HCT116 (cell line): ENCODE measurements around the gene KNDC1. TPM values are rescaled to one million over a fixed set of nuclear protein-coding genes. Genes with fewer than 3 reads are reported as not detected.

Experiments used
- ATAC-seq: fragments of 200-7000 bp; cut with Tn5 transposase; 2 replicates; pipeline ENCODE4 v1.9.1; 2020; ENCODE audit warnings: mild to moderate bottlenecking, moderate library complexity
- BruUV-seq: library from RNA; stranded (reverse); fragments of 400-500 nt; replicated peaks from 2 replicates; lab custom pipeline; 2021; lab: Mats Ljungman, UMichigan
- CTCF ChIA-PET: fragments of 300-600 bp; sonication (Branson Sonifier 250); formaldehyde crosslinking; loops from one replicate; lab custom pipeline; 2021; ENCODE audit warnings: antibody characterized with exemption; lab: Charles Lee
- POLR2A ChIA-PET: fragments of 300-600, 350-600 bp; sonication (Branson Sonifier 250); formaldehyde crosslinking; loops from one replicate; lab custom pipeline; 2021; ENCODE audit warnings: antibody characterized with exemption; lab: Charles Lee
- RAD21 ChIA-PET, 2 experiments: fragments of 300-600 bp; sonication (Branson Sonifier 250); formaldehyde crosslinking; loops; one replicate each; lab custom pipeline; 2023; ENCODE audit warnings: low total read pairs in 2 of 2; ENCODE audit not compliant: uncharacterized antibody in 2 of 2, unreplicated experiment in 2 of 2, low non-redundant PET in 1 of 2; lab: Charles Lee
- DNase-seq: peaks from one replicate; pipeline ENCODE4 v3.0.0-alpha.2; 2010; ENCODE audit warnings: low read depth, low spot score
- H2AFZ ChIP-seq: fragments of 200-600 bp; shearing (Covaris generic), sonication (generic); 2 replicates; pipeline ENCODE4 v1.6.1; 2017; ENCODE audit warnings: low read depth, mixed run types, mixed read lengths, antibody characterized with exemption, low read length; ENCODE audit not compliant: poor library complexity, severe bottlenecking
- H3K27ac ChIP-seq: 2 replicates; pipeline ENCODE4 v1.5.1; 2012; ENCODE audit warnings: low read depth, low read length
- H3K27me3 ChIP-seq: fragments of 200-600 bp; sonication (generic); 2 replicates; pipeline ENCODE4 v1.6.1; 2016; ENCODE audit warnings: mixed run types, low read length, mixed read lengths; ENCODE audit not compliant: insufficient read depth
- H3K36me3 ChIP-seq, 2 experiments: fragments of 200-500 bp in 1 of 2; fragments of 200-600 bp in 1 of 2; sonication (Bioruptor generic) in 1 of 2; sonication (generic) in 1 of 2; 2 replicates each; pipeline versions ENCODE4 v1.5.1 to v1.6.1; 2014 to 2016; ENCODE audit warnings: low read length in 2 of 2, inconsistent platforms in 1 of 2, mixed read lengths in 1 of 2, mixed run types in 1 of 2; ENCODE audit not compliant: insufficient read depth in 2 of 2, control insufficient read depth in 1 of 2
- H3K4me1 ChIP-seq, 2 experiments: fragments of 200-600 bp in 1 of 2; sonication (generic) in 1 of 2; 2 replicates each; pipeline versions ENCODE4 v1.5.1 to v1.6.1; 2012 to 2017; ENCODE audit warnings: low read length in 2 of 2, inconsistent platforms in 1 of 2, mild to moderate bottlenecking in 1 of 2, mixed read lengths in 1 of 2, mixed run types in 1 of 2, moderate library complexity in 1 of 2; ENCODE audit not compliant: insufficient read depth in 2 of 2, control insufficient read depth in 1 of 2
- H3K4me2 ChIP-seq: fragments of 200-600 bp; sonication (generic); 2 replicates; pipeline ENCODE4 v1.6.1; 2017; ENCODE audit warnings: mixed run types, low read length, mixed read lengths
- H3K4me3 ChIP-seq, 2 experiments: fragments of 200-600 bp in 1 of 2; sonication (generic) in 1 of 2; replicated peaks in 1 of 2; 2 replicates each; pipeline ENCODE4 v1.5.1; 2011 to 2016; ENCODE audit warnings: low read length in 2 of 2, control low read depth in 1 of 2, low read depth in 1 of 2, mild to moderate bottlenecking in 1 of 2, mixed read lengths in 1 of 2, mixed run types in 1 of 2
- H3K79me2 ChIP-seq: fragments of 200-600 bp; sonication (generic); 2 replicates; pipeline ENCODE4 v1.6.1; 2017; ENCODE audit warnings: mild to moderate bottlenecking, mixed run types, low read length, moderate library complexity, mixed read lengths; ENCODE audit not compliant: insufficient read depth
- H3K9ac ChIP-seq: fragments of 200-600 bp; sonication (generic); 2 replicates; pipeline ENCODE4 v1.6.1; 2016; ENCODE audit warnings: low read length, mixed read lengths
- H3K9me2 ChIP-seq: fragments of 200-600 bp; sonication (generic), shearing (Covaris generic); 2 replicates; pipeline ENCODE4 v1.6.1; 2017; ENCODE audit warnings: mixed run types, mild to moderate bottlenecking, moderate library complexity; ENCODE audit not compliant: insufficient read depth
- H3K9me3 ChIP-seq, 2 experiments: fragments of 200-500 bp in 1 of 2; fragments of 200-600 bp in 1 of 2; sonication (Bioruptor generic) in 1 of 2; sonication (generic) in 1 of 2; 2 replicates each; pipeline ENCODE4 v1.6.1; 2014 to 2017; ENCODE audit warnings: low read length in 2 of 2, mixed read lengths in 2 of 2, inconsistent platforms in 1 of 2, low read depth in 1 of 2, mild to moderate bottlenecking in 1 of 2, mixed run types in 1 of 2, moderate library complexity in 1 of 2; ENCODE audit not compliant: control insufficient read depth in 1 of 2, insufficient read depth in 1 of 2
- H4K20me1 ChIP-seq: fragments of 200-600 bp; sonication (generic), shearing (Covaris generic); 2 replicates; pipeline ENCODE4 v1.6.1; 2017; ENCODE audit warnings: mixed run types, mild to moderate bottlenecking, moderate library complexity; ENCODE audit not compliant: insufficient read depth
- CBX3 ChIP-seq: IDR thresholded peaks from 2 replicates; pipeline ENCODE4 v1.6.1; 2012; ENCODE audit warnings: low read depth
- CEBPB ChIP-seq: IDR thresholded peaks from 2 replicates; pipeline ENCODE4 v1.6.1; 2012; ENCODE audit warnings: low read depth
- CTCF ChIP-seq, 3 experiments: fragments of 200-600 bp in 1 of 3; sonication (generic) in 1 of 3; IDR thresholded peaks in 2 of 3; conservative IDR thresholded peaks in 1 of 3; 2 replicates each; pipeline ENCODE4 v1.5.1; 2012 to 2017; ENCODE audit warnings: low read depth in 2 of 3, low read length in 2 of 3, antibody characterized with exemption in 1 of 3, borderline replicate concordance in 1 of 3, control low read depth in 1 of 3, mild to moderate bottlenecking in 1 of 3, mixed read lengths in 1 of 3, mixed run types in 1 of 3, moderate library complexity in 1 of 3; ENCODE audit not compliant: insufficient read depth in 1 of 3
- EGR1 ChIP-seq: IDR thresholded peaks from 2 replicates; pipeline ENCODE4 v1.6.1; 2012; ENCODE audit warnings: low read depth
- ELF1 ChIP-seq: IDR thresholded peaks from 2 replicates; pipeline ENCODE4 v1.6.1; 2012; ENCODE audit warnings: low read depth, borderline replicate concordance
- EZH2 ChIP-seq: fragments of 200-600 bp; sonication (generic); IDR thresholded peaks from 2 replicates; pipeline ENCODE4 v1.6.1; 2017; ENCODE audit warnings: antibody characterized with exemption, mixed run types
- EZH2phosphoT487 ChIP-seq: fragments of 200-600 bp; IDR thresholded peaks from 2 replicates; pipeline ENCODE4 v1.6.1; 2018; ENCODE audit warnings: antibody characterized with exemption, borderline replicate concordance
- FOSL1 ChIP-seq: IDR thresholded peaks from 2 replicates; pipeline ENCODE4 v1.6.1; 2012; ENCODE audit warnings: low read depth
- POLR2A ChIP-seq: IDR thresholded peaks from 2 replicates; pipeline ENCODE4 v1.7.0; 2011; ENCODE audit warnings: borderline replicate concordance; ENCODE audit not compliant: insufficient read depth, insufficient read length; ENCODE audit errors: extremely low read depth
- POLR2AphosphoS5 ChIP-seq: IDR thresholded peaks from 2 replicates; pipeline ENCODE4 v1.6.1; 2011; ENCODE audit warnings: mild to moderate bottlenecking, low read depth, low read length, moderate library complexity
- RAD21 ChIP-seq: IDR thresholded peaks from 2 replicates; pipeline ENCODE4 v1.6.1; 2012; ENCODE audit warnings: low read depth, mild to moderate bottlenecking
- REST ChIP-seq: IDR thresholded peaks from 2 replicates; pipeline ENCODE4 v1.6.1; 2012; ENCODE audit warnings: low read depth
- SIN3A ChIP-seq: IDR thresholded peaks from 2 replicates; pipeline ENCODE4 v1.6.1; 2012; ENCODE audit warnings: low read depth
- SP1 ChIP-seq: IDR thresholded peaks from 2 replicates; pipeline ENCODE4 v1.6.1; 2012; ENCODE audit warnings: low read depth
- SRF ChIP-seq: IDR thresholded peaks from 2 replicates; pipeline ENCODE4 v1.6.1; 2012; ENCODE audit warnings: low read depth
- TCF7L2 ChIP-seq: IDR thresholded peaks from 2 replicates; pipeline ENCODE4 v1.7.0; 2011; ENCODE audit warnings: borderline replicate concordance, inconsistent platforms; ENCODE audit not compliant: insufficient read depth, insufficient read length; ENCODE audit errors: extremely low read depth
- YY1 ChIP-seq: IDR thresholded peaks from 2 replicates; pipeline ENCODE4 v1.6.1; 2011; ENCODE audit warnings: low read length, low read depth, moderate library complexity, mild to moderate bottlenecking; ENCODE audit not compliant: insufficient replicate concordance; ENCODE audit errors: extremely low read depth
- ZBTB33 ChIP-seq: IDR thresholded peaks from 2 replicates; pipeline ENCODE4 v1.6.1; 2011; ENCODE audit warnings: mild to moderate bottlenecking, low read length, moderate library complexity; ENCODE audit not compliant: insufficient replicate concordance; ENCODE audit errors: extremely low read depth
- ZFX ChIP-seq: fragments of 450-650 bp; IDR thresholded peaks from 2 replicates; pipeline ENCODE4 v1.6.1; 2017
- ZNF274 ChIP-seq: fragments of 200-500 bp; sonication (Bioruptor generic); IDR thresholded peaks from 2 replicates; pipeline ENCODE4 v1.6.1; 2014; ENCODE audit warnings: mild to moderate bottlenecking, low read depth, low read length, inconsistent platforms
- intact Hi-C: fragments of 100-400 bp; cut with micrococcal nuclease; formaldehyde crosslinking; loops from 2 replicates; pipeline ENCODE4 v1.10.0; 2022
- total RNA-seq: library from RNA; stranded (reverse); gene quantifications from one replicate; pipeline ENCODE4 v1.2.1, GENCODE V29; 2021; ENCODE audit not compliant: unreplicated experiment

Gene KNDC1
- total RNA-seq, 1 experiment from 2014 or later, result 3.6 TPM

GRCh38 chr10:133254421-133255120, 94.6 kb downstream of the KNDC1 start:
- Histone ChIP-seq H3K79me2 (no peaks in the 10 kb centered on the region), H3K9me2 (no peaks in the 10 kb centered on the region), H3K36me3 (no peaks in the 10 kb centered on the region), H3K9me3 (no peaks in the 10 kb centered on the region), H3K27me3 (no peaks in the 10 kb centered on the region), H3K27ac (no peak overlapping the region), H4K20me1 (no peaks in the 10 kb centered on the region), H3K9ac (no peak overlapping the region), H3K4me3 (no peak overlapping the region), H3K4me1 (peaks cover 25 to 28% of the 10 kb centered on the region in 2 experiments), H3K4me2 (no peak overlapping the region), H2AFZ (no peak overlapping the region)
- no peak for DNase-seq
- ChIA-PET CTCF (no interaction called here), RAD21 (no interaction called here), POLR2A (no interaction called here)
- TF ChIP-seq SP1 (no peak), ZNF274 (no peak), REST (no peak), SIN3A (no peak), SRF (no peak), FOSL1 (no peak), POLR2A (no peak), EZH2phosphoT487 (no peak), TCF7L2 (no peak), POLR2AphosphoS5 (no peak), YY1 (no peak), ZBTB33 (no peak), ZFX (no peak), CTCF (IDR thresholded peaks at IDR 0.05 in 2 of 3, conservative IDR thresholded peaks at IDR 0.05 in 1 of 3; ENCODE audit: borderline replicate concordance in 1 of 3, insufficient read depth in 1 of 3, low read depth in 2 of 3, low read length in 2 of 3) (no peak), RAD21 (no peak), CEBPB (no peak), ELF1 (no peak), CBX3 (no peak), EGR1 (no peak), EZH2 (no peak)
- no peak for ATAC-seq
- intact Hi-C loops, result loop anchor here (5.0 to 10.0 kb wide), 2 partner anchors 312 to 350 kb away; partner anchors contain the start of gene CFAP46
- no TSS peak for BruUV-seq
